LNCaP clone FGC (cell line): ENCODE data around the gene VPS50.
A peak's percentile ranks its signal among the peaks of the same experiment; 100 is the strongest.

ENCODE experiments used
- DNase-seq: peaks from one replicate; pipeline ENCODE4 v3.0.0-alpha.2; 2011; ENCODE audit warnings: low read depth
- H3K4me3 ChIP-seq: 2 replicates; pipeline ENCODE4 v1.5.1; 2011; ENCODE audit warnings: mild to moderate bottlenecking, low read depth, low read length, control low read depth
- CTCF ChIP-seq: IDR thresholded peaks from 2 replicates; pipeline ENCODE4 v1.5.1; 2012; ENCODE audit warnings: mild to moderate bottlenecking; ENCODE audit not compliant: control insufficient read depth, insufficient read depth; ENCODE audit errors: extremely low read depth

VPS50 gene

GRCh38 chr7:93231799-93232672, at the start of gene VPS50:
TSS of gene VPS50 (plus strand) at chr7:93232366. CDS start at chr7:93232468, 102 bp downstream.
- DNase-seq = peak; percentile 92
- peak within 1 kb of the TSS; percentile 92 for H3K4me3 ChIP-seq

GRCh38 chr7:93185303-93186027, 46.7 kb upstream of the VPS50 start:
- H3K4me3 ChIP-seq = no peak overlapping the region
- no peak for TF ChIP-seq CTCF
- no peak for DNase-seq

More at GRCh38 chr7:93231799-93232672, at the start of gene VPS50:
- 0 out of 2 replicates have a peak, but pooled peaks have one; percentile 4 for TF ChIP-seq CTCF

GRCh38 chr7:93188870-93189634, 43.1 kb upstream of the VPS50 start:
- no peak for TF ChIP-seq CTCF

GRCh38 chr7:93194386-93194785, 37.8 kb upstream of the VPS50 start:
- no peak for TF ChIP-seq CTCF
- H3K4me3 ChIP-seq = no peak overlapping the region
- no peak for DNase-seq

More at GRCh38 chr7:93188870-93189634, 43.1 kb upstream of the VPS50 start:
- DNase-seq = peak; percentile 65
- H3K4me3 ChIP-seq = no peak overlapping the region

GRCh38 chr7:93196336-93196735, 35.8 kb upstream of the VPS50 start:
- TF ChIP-seq CTCF = no peak
- no peak overlapping the region for H3K4me3 ChIP-seq
- no peak for DNase-seq

GRCh38 chr7:93198472-93198871, 33.7 kb upstream of the VPS50 start:
- no peak overlapping the region for H3K4me3 ChIP-seq
- no peak for TF ChIP-seq CTCF
- DNase-seq = no peak
